Skin of body (tissue), 2 donors: ENCODE results near the gene PRKCZ. TPM values are rescaled to one million over a fixed set of nuclear protein-coding genes. Genes with fewer than 3 reads are reported as not detected.

Experiments used
- DNase-seq: peaks from one replicate; lab custom pipeline; 2025; lab: John Stamatoyannopoulos, UW
- total RNA-seq: library from RNA; depleted of rRNA; stranded (reverse); fragments of >200 nt; gene quantifications from one replicate; pipeline ENCODE4 v1.2.3, GENCODE V29; 2014

PRKCZ gene
- total RNA-seq, 1 donor from 2014 or later: 10.8 TPM

DNA sequence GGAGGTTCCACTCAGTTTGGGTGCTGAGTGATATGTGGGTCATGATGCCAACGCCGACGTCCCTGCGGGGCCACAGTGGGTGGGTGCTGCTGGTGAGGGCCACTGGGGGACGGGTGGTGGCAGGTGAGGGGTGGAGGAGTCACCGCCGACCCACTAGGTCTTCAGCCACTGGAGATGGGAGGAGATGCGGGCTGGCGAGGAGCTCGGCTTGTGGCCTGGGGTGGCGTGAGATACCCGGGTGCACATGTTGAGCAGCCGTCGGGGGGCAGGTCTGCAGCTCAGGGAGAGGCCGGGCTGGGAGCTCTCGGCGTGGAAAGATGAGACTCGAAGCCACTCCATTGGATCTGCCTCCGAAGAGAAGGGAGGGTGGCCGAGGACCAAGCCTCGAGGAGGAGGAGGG, 103.8 kb downstream of the PRKCZ start:
- no peak for DNase-seq

DNA sequence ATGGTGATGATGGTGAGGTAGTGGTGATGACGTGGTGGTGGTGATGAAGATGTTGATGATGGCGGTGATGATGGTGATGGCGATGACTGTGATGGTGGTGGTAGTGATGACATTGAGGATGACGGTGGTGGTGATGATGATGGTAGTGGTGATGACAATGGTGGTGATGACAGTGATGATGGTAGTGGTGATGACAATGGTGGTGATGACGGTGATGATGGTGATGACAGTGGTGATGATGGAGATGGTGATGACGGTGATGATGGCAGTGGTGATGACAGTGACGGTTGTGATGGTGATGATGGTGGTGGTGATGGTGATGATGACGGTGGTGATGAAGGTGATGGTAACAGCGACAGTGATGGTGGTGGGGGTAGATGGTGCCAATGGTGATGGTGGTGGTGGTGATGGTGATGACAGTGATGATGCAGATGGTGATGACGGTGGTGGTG, 105.0 kb downstream of the PRKCZ start:
- no peak for DNase-seq

DNA sequence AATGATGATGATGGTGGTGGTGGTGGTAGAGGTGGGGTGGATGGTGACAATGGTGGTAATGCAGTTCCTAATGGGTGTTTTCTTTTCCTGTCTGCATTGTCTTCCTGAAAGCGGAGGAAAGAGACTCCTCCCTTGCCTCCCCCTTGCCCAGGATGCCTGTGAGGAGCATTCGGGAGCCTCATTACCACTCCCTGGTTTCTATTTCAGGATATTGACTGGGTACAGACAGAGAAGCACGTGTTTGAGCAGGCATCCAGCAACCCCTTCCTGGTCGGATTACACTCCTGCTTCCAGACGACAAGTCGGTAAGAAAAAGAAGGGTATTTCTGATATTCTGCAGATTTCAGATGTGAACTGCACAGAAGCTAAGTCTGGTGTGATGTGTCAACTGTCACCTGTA, 105.6 kb downstream of the PRKCZ start:
- no peak for DNase-seq

DNA sequence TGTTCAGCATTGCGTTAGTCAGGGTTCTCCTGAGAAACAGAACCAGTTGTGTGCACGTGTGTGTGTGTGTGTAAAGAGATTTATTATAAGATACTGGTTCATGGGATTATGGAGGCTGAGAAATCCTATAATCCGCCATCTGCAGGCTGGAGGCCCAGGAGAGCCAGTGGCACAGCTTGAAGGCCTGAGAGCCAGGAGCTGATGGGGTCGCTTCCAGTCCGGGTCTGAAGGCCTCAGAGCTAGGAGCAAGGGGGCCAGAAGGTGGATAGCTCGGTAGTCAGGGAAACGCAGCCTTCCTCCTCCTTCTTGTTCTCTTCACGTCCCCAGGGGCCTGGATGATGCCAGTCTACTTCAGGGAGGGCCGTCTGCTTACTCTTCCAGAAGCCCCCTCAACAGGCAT, 106.7 kb downstream of the PRKCZ start:
- no peak for DNase-seq

DNA sequence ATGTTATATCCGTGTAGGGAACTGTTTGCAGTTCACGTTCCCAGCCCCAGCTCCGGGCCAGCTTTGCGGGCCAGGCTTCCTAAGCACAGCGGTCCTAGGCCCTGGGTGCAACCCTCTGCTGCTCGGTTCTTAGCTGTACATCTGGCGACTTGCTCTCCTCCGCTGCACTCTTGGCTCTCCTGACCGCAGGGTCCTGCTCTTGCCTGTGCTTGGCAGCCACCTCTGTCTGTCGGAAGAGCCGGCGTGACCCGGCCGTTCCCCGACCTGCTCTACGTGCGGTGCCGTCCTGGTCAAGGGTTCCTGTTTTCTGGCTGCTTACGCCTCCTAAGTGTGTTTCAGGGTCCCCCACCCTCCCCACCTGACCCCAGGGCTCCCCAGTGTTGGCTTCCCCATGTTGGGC, 107.6 kb downstream of the PRKCZ start:
- DNase-seq: no peak

DNA sequence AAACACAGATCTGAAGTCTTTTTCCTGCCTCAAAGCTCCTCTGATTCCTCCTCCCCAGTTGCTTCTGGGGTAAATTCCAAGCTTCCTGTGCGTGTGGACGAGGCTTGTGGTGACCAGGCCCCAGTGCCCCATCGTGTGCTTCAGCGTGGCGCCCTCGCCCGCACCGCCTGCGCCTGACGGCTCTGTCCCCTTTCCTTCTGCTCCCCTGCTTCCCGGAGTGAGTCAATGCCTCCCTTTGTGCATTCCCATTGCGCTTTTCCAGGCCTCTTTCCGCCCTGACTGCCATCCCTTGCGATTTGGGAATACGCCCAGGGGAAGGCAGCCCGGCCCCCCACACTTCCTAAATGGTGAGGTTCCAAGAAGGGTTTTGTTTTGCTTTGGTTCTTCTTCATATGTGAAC, 108.1 kb downstream of the PRKCZ start:
- no peak for DNase-seq

DNA sequence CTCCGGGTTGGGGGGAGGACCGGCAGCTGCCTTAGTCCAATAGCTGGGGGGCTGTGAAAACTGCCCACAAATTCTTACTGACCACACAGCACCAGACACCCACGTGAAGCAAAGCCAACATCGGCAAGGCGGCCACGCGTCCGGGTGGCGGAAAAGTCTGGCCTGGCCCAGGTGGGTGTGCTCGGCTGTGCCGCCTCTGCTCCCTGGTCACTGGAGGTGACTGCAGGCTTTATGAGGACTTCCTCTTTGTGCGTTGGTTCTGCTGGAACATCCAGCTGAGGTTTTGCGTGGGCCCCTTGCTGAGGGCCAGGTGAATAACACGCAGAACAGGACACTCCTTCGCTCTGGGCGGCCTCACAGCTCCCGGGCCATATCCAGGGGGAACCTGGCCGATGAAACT, 108.9 kb downstream of the PRKCZ start:
- no peak for DNase-seq

DNA sequence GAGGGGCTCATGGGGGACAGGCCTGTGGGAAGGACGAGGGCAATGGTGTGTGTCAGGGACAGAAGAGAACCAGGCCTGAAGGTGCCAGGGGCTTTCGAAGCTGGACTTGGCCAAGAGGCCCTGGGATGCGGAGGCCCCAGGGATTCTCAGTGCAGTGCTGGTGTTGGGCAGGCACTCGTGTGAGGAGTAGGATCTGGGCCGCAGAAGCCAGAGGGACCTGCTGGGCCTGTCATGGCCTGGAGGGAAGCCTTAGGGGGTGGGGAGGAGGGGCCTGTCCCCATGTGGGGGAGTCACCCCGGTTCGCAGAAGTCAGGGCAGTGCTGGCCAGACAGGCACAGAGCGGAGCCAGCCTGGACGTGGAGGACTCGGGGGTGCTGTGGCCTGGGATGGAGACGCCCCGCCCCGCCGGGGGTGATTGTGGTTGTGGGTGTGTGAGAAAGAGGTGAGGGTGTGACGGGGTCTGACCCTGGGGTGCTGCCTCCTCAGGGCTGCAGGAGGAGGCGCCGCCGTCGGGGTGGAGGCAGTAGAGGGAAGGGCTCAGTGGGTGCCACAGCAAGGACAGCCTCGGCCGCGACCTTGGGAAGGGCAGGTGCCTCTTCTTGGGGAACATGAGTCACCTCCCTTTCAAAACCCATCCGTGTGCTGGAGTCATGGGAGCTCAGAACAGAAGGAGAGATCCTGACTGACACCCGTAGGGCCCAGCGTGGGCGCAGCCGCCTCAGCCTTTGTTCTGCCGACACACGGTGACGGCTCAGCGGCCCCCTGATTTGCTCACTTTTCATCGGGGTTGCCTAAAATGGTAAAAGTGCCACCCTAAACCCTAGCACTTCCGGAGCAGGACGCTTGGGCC, 110.5 kb downstream of the PRKCZ start:
- no peak for DNase-seq

DNA sequence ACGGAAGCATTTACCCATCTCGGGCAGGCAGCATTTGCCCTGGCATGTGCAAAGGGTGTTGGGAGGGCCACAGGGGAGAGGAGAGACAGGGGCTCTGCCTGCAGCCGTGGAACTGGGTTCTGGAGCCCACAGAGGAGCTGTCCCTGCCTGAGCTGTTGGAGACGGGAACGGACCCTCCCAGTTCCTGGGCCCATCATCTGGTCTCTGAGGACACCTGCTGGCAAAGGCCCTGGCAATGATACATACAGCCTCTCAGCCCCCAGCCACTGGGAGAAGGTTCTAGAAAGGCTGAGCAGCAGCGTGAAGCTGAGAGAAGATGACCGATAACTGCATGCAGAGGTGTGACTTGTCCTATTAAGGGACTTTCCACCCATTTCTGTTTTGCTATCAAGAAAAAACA, 113.0 kb downstream of the PRKCZ start:
- DNase-seq: no peak

DNA sequence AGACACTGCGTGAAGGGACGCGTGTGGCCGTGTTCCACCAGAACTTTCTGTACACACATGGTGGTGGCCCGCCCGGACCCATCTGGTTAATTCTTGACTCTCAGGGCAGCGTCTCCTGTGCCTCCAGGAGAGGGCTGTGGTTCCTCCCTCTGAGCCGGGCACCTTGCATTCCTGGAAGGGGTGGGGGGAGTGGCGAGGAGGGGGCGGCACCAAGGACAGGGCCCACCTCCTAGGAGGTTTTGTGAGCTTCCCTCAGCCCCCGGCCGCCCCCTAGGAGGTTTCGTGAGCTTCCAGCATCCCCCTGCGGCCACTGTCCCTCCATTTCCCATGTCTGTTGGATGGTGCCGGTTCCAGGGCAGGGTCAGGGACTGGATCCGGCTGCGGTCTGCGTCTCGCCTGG, 115.4 kb downstream of the PRKCZ start:
- no peak for DNase-seq

DNA sequence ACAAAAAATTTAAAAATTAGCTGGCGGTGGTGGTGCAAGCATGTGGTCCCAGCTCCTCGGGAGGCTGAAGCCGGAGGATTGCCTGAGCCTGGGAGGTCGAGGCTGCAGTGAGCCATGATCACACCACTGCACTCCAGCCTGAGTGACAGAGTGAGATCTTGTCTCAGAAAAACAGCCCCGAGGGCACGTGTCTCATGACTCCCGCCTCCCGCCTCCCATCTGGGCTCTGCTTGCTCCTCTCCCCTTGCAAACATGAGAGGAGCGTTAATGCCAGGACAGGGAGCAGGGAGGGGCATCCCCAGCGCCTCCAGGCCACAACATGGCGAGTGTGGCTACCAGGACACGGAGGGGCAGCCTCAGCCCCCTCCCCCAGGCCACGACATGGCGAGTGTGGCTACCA, 116.0 kb downstream of the PRKCZ start:
- no peak for DNase-seq

DNA sequence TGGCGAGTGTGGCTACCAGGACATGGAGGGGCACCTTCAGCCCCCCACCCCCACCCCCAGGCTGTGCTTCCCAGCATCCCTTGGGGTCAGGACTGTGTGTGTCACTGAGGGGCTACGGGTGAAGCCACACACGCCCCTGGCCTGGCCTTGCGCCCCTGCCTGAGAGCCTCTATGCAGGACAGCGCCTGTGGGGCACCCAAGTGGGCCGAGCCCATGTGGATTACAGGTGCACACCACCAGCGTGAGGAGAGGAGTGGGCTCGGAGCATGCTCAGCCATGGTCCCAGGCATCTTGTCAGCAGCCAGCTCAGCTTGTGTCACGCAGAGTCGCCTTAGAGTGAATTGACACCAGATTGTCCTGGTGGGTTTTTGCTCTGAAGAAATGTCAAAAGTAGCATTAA, 116.5 kb downstream of the PRKCZ start:
- DNase-seq: no peak

DNA sequence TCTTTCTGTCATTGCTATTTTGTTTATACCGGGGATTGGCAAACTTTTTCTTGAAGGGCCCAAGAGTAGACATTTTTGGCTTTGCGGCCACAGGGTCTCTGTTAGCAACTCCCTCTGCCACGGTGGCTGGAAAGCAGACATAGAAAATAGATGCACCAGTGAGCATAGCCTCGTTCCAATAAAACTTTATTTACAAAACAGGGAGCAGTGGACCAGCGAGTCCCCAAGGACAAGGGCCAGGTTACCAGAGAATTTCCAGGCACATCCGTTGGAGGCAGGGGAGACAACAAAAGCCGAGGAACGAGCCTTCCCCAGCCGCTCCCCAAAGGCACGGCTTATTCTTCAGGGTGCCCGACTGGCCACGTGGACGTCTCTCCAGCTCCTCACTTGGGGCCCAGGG, 117.9 kb downstream of the PRKCZ start:
- no peak for DNase-seq

DNA sequence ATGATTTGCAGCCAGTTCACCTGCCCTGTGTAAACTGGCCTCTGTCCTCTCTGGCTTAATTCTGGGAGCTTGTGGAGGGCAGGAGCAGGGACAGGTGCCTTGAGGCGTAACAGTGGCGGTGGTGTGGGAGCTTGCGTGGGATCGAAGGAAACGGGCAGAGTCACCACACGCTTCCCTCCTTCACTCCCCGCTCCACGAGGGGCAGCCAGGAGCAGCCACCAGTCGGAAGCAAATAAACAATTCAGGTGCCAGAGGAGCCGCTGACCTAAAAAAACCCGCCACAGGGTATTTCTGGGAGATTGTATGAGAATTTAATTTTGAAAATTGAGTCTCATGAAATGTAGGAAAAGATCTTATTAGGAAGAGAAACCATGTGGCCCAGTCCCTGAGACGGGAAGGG, 118.3 kb downstream of the PRKCZ start:
- DNase-seq: no peak

DNA sequence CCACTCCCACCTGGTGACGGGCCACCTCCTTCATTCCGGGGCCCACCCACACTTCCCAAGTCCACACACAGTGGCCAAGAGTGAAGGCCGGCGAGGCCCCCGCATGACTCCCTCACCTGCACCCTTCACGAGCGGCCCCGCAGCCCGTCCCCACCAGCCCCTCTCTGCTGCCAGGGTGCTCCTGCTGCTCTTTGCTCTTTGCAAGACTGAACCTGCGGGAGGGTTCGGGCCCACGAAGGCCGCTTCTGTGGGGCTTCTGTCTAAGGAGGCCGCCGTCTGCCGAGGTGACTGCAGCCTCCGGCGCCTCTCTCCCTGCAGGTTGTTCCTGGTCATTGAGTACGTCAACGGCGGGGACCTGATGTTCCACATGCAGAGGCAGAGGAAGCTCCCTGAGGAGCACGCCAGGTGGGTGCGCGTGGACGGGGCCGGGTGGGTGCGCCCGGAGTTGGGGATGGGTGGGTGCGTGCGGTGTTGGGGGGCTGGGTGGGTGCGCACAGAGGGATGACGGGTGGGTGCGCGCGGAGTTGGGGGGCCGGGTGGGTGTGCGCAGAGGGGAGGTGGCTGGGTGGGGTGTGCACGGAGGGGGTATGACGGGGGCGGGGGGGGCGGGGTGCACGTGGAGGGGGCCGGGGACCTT, 119.1 kb downstream of the PRKCZ start:
- DNase-seq: no peak

DNA sequence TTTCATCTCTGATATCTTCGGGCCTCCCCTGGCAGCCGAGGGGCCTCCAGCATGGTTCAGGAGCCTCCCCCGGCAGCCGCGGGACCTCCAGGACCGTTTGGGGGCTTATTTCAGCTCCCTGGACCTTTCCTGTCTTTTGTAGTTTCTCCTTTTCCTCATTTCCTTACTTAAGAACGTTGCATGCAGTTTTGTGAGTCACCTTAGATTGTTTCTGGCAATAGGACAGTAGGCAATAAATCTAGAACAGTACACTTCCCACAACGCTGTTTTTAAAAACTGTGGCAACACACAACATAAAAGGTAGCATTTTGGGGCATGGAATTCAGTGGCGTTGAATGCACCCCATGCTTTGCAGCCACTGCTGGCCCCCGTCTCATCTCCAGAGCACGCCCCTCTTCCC, 120.0 kb downstream of the PRKCZ start:
- no peak for DNase-seq

DNA sequence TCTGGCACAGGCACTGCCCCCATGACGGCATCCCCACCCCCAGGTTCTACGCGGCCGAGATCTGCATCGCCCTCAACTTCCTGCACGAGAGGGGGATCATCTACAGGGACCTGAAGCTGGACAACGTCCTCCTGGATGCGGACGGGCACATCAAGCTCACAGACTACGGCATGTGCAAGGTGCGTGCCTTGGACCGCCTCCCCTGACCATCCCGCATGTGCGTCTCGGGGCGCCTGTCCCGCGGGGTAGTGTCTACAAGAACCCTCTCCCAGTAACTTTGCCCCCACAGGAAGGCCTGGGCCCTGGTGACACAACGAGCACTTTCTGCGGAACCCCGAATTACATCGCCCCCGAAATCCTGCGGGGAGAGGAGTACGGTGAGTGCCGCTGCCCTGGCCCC, 121.8 kb downstream of the PRKCZ start:
- DNase-seq: no peak

DNA sequence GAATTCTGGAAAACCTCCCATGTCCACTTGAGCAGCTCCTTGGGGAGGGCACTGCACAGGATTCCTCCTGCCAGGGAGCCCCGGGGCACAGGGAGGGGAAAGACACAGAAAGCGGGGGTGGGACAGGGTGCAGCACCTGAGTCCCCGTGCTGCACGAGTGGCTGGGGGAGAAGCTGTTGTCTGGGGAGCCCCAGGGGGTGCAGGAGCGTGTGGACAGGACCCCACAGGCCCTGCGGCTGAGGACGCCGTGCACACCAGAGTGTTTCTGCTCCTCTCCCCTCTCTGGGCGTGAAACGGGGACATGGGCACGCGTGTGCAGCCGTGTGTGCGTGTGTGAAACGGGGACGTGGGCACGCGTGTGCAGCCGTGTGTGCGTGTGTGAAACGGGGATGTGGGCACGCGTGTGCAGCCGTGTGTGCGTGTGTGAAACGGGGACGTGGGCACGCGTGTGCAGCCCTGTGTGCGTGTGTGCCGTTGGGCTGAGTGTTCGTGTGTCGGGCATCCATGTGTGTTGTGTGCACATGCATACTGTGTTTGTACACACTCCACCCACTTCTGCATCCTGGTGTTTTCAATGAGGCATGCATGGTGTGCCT, 122.4 kb downstream of the PRKCZ start:
- DNase-seq: no peak

DNA sequence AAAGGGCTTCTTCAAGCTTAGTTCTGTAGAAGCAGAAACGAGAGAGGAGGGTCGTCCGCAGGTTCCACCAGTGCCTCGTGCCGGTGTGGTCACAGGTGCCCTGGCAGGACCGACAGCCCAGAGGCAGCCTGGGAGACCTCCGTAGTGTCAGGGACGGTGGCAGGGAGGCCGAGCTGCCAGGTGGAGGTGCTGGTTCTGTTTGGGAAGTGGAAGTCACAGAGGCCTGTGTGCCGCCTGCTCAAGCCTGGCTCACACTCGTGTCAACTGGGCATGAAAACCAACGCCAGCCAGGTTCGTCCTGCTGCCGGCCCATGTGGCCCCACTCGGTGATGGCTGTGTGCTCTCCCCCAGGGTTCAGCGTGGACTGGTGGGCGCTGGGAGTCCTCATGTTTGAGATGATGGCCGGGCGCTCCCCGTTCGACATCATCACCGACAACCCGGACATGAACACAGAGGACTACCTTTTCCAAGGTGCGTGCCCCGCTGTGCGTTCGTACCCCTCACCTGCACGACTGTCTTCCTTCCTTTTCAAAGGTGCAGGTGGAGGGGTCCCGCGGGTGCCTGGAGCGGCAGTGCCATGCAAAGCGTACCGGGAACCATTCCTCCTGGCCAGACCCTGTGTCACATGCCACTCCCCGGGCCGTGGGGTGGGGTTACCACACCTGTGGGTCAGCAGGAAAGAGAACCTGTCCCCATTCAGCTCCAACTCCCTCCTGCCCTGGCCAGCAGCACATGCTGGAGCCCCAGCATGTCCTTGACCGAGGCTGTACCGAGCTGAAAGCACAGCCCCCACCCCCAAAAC, 123.5 kb downstream of the PRKCZ start:
- no peak for DNase-seq

DNA sequence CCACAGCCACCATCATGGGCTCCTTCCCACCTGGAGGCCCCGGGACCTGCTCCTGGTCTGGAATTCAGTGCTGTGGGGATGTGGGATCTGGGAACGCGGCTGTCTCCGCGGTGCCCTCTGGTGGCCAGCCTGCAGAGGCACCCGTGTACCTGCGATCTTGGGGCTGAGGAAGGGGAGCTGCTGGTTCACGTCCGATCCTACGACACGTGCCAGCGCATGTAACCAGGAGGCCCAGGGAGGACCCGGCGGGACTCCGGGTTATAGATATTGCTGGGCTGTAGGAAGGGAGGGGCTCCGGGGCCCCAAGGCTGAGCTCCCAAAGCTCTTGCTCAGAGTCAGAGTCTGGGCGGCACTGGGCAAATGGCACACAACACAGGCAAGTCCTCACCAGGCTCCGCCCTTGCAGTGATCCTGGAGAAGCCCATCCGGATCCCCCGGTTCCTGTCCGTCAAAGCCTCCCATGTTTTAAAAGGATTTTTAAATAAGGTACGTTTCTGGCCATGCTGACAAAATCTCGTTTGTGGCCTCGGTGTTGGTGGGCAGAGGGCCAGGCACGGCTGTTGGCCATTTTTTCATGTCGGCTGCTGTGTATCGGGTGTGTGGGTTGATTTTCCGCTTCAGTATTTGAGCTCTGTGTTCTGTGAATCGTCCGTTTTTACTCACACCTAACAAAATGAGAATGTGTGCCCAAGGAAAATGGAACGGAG, 124.3 kb downstream of the PRKCZ start:
- DNase-seq: peak; percentile 17

DNA sequence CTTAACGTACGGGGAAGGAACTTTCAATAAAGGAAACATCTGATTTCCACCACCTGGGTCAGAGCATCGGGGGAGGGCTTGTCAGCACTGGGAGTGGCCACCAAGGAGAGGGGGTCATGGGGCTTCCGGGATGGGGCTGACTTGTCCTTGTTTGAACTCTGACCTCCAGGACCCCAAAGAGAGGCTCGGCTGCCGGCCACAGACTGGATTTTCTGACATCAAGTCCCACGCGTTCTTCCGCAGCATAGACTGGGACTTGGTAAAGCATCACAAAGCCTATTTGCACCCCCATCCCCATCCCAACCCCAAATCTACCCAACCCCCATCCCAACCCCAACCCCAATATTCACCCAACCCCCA, 124.8 kb downstream of the PRKCZ start:
- no peak for DNase-seq
